ENCODE results near the gene NFAM1.

Gene NFAM1

DNA sequence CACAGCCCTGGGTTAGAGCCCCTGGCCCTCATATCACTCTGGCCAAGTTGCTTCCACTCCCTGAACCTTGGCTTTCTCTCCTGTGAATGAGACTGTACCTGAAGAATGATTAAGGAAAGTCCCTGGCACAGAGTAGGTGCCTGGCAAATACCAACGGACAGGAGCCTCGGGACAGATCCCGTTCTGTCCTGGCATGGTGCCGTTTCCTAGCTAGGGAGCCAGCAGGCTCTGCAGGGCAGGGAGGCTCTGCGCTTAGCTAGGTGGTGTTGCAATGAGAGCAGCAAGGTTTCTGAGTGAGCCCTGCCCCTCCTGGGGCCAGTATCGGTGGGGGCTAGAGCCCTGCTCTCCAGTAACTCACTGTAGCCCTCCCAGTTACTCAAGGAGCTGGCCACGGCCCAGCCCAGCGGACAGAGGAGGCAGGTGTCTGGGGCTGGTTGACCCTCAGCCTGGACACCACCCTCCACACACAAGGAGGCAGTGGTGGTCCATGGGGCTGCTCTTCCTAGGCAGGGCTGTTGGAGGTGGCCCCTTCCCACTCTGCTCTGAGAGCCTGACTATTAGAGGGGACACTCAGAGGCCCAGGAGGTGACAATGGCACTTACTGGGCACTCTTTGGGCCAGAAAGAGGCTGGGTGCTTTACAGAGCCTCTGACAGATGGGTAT lies 74.4 kb downstream of the NFAM1 start:
- no peak for DNase-seq

DNA sequence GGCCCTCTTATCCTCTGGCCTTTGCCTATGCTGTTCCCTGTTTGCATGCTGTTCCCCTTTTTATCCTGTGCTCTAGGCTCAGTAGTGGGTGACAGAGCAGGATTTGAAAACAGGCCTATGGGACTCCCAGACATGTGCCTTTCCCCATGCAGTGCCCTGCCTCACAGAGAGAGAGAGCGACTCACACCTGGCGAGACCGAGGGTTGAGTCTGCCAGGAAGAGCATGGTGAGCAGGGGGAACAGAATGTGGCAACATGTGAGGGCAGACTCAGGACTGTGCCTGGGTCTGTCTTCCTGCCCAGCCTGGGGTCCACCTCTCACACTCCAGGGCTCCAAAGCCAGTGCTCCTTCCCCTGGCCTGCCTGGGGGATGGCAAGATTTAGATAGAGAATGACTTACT lies 75.0 kb downstream of the NFAM1 start:
- no peak for DNase-seq

DNA sequence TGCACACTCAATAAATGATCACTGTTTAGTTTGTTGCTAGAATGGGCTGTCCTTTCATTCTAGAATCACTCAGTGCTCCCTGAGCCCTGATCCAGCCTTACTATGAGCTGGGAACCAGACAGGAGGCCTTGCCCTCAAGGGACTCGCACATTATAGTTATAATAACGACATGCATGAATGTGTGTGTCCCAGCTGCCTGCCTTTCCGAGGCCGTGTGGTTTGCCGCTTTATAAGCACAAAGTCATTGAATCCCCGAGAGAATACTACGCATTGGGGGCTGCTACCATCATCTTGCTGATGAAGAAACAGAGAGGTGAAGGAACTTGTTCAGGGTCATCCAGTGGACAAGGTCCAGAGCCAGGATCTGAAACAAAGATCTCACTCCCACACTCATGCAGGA lies 75.7 kb downstream of the NFAM1 start:
- DNase-seq = no peak

DNA sequence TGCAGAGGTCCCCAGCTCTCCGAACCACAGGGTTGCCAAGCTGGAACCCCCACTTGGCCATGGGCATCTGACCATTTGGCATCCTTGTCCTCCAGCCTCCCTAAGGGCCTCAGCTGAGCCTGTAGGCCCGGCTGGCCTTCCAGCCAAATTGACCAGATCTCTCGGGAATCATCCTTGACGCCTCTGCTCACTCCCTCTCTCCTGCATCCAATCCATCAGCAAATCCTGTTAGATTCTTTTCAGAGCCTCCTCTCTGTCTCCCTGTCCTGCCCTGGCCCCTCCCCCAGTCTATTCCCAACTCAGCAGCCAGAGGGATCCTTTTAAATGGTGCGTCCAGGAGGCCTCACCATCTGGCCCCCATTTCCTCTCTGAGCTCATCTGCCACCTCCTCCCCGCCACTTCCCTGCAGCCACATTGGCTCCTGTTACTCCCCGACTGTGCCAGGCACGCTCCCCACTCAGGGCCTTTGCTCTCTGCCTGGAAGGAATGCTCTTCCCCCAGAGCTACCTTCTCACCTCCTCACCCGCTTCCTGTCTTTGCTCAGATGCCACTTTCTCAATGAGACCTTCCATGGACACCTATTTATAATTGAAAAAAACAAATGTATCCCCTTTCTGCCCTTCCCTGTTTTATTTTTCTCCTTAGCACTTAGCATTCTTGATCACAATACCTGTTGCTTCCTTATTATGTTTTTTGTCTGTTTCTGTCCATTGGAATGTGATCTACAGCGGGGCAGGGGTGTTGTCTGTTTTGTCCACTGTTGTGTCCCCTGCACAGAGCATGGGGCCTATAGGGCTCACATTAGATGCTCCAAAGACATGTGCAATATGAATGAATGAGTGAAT lies 78.1 kb downstream of the NFAM1 start:
- DNase-seq = peak; percentile 27 to 60

DNA sequence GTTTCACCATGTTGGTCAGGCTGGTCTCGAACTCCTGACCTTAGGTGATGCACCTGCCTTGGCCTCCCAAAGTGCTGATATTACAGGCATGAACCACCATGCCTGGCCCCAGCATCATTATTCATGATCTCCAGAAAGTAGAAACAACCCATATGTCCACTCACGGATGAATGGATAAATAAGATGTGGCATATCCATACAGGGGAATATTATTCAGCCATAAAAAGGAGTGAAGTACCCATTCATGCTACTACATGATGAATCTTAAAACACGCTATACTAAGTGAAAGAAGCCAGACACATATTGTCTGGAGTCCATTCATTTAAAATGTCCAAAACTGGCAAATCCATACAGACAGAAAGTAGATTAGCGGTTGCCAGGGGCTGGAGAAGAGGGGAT lies 81.8 kb downstream of the NFAM1 start:
- DNase-seq = no peak

DNA sequence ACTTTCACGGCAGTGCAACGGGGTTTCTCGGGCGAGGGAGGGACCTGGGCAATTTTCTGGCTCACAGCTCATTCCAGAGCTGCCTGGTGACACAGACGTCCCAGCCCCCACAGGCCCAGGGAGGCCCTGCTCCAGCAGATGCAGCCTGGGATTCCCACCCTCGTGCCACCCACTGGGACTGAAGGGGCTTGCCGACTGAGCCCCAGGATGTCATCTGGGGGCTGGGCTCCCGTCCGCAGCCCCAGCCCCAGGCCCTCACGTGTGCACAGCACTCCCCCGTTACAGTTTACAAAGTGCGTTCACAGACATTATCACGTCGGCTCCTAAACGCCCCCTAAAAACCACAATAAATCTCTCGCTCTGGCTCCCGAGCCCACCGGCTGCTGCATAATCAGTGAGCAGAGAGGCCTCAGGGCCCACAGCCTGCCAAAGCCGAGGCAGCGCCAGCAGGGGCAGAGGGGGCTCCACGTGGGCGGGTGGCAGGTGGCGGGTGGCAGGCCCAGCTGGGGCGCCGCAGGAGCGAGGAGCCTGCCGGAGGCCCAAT lies 84.8 kb downstream of the NFAM1 start:
- no peak for DNase-seq

DNA sequence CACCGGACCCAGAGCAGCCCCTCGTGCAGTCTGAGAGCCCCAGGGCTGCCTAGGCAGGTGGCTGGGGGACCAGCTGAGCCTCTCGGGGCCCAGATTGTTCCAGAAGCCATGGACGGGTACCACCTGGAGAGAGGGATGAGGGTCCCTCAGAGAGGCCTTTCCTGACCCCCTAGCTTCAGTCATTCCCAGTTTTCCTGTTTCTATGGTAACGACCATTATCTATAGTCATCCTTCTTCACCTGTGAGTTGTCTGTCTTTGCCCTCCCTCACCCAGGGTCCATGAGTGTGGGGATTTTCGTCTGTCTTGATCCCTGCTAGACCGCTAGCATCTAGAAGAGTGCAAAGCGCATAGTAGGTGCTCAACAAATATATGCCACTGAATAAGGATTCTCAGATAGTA lies 85.5 kb downstream of the NFAM1 start:
- DNase-seq = no peak

DNA sequence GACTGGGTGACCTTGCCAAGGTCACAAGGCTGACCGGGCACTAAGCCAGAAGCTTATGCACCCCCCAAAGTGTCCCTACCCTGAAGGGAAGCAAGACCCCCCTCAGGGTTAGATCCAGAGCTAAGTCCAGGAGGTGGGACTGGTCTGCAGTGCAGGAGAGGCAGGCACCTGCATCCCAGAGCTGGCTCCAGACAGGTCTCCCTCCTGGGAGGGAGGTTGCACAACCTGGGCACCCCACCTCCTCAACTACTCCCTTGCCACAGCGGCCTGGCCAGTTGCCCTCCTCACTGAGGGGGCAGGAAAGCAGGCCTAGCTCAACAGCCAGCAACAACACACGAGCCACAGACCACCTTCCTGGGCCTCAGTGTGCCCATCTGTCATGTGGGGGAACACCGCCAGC lies 86.7 kb downstream of the NFAM1 start:
- DNase-seq = no peak

DNA sequence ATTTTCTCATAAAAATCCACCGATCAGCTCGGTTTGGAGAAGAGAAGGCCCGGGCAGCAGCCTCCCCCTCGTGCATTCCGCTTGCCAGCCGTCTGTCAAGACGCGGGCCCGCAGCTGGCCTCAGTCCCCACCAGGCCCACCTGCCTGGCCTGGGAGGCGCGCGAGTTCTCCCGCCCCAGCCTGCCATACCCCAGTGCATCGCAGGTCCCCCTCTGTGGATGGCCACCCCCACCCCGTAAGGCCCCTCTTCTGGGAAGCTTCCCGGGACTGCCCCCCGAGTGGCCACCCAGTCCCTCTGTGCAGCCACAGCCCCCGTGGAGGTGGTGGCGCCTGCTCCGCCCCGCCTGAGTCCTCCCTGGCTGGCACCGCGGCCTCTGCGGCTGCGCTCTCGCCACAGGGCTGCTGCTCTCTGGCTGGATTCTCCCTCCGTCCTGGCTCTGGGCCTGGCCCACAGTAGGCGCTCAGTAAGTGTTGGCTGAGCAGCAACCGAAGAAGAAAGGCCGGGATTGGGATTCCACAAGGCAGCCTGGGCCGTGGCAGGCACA lies 87.8 kb downstream of the NFAM1 start:
- DNase-seq = peak in 1 of 2 experiments; percentile 4

DNA sequence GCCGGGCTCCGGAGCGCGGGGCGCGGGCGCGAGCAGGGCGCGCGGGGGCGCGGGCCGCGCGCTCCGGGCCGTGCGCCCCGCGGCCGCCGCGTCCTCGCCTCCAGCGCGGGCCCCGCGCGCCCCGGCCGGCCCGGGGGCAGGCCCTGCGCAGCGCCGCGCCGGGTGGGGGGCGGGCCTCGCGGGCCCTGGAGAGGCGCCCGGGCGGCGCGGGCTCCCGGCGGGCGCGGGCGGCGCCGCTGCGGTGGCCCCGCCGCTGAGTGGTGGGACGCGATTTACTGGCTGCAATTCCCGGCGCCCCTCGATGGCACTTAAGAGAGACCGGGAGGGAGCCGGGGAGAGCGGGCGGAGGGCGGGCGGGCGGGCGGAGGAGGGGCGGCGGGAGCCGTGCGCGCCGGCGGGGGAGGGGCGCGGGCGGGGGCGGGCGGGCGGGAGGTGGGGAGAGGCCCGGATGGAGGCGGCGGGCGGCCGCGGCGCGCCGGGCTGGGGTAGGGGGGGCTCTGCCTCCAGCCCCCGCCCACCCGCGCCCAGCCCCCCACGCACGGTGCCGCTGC lies 88.6 kb downstream of the NFAM1 start:
- peak; percentile 31 to 56 for DNase-seq

DNA sequence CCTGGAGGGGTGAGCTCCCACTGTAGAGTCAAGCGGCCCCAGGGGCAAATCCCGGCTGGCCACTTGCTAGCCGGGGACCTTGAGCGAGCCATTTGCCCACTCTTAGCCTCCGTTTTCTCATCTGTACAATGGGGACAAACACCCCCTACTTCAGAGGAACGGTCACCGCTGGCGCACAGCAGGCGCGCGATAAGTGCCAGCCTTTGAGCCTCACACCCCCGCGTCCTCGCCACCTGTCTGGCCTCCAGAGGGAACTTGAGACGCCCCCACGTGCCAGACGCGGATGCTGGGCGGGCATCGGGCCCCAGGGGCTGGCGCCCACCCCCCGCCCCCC lies 89.1 kb downstream of the NFAM1 start:
- peak in 1 of 2 experiments; percentile 53 for DNase-seq

DNA sequence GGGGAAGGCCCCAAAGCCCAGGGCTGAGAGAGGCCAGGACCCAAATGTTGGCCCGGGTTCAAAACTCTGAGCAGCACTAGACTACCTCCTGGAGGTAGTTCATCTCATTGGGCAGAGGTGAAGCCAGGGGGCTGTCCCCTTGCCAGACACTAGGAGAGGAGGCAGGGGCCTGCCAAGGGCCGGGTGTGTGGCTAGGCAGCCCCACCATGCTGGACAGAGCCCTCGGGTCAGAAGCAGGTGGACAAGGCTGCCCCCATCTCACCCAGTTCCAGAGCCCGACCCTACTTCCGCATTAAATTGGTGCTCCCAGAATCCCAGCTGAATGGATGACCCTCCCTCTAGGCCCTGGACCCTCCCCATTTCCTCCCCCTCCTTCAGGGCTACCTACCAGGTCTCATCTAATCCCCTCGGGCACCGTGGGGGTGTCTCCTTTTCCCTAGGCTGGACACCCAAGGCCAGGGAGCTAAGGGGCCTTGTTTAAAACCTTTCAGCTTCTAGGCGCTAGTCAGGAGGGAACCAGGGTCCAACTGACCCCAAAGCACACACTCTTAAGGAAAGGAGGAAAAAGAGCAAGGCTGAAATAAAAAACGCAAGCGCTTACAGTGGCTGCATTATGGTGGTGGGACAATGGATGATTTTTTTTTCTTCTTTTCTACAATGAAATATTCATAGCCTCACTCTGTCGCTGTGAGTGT lies 89.6 kb downstream of the NFAM1 start:
- DNase-seq = no peak

DNA sequence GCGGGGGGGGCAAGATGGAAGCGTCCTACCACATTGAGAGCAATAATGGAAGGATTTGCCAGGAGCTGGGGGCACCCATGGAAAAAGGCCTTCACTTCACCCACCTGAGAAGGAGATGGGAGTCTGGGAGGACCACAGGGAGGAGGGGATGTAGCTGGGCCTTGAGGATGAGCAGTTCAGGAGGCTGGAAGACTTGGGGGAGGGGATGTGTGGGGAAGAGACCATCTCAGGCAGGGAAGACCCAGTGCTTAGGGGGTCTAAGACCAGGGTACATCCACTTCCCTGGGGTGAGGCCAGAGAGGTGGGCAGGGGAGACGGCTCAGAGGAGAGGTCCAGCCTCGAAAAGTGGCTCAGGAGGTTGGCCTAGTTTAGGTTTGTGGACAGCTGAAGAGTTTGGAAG lies 90.4 kb downstream of the NFAM1 start:
- no peak for DNase-seq

DNA sequence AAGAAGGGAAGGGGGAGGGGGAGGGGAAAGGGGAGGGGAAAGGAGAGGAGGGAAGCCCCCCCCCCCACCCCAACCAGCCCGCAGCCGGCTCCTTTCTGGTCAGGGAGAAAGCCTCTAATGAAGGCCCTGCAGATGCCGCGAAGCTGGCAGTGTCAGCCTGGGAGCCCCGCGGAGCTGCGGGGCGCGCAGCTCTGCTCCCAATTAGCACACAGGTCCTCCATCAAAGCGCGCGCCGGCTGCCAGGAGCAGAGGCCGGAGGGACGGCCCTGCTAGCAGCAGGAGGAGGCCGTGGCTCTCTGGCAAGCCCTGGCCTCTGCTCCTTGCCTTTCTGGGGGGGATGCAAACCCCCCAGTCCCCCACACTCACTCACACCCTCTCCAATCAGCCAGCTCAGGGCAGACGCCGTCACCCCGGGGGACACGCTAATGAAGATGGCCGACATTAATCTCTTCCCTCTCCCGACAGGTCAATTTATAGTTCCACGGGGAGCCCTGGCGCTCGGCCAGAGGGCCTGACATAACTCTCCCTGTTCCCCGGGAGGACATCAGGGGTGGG lies 91.3 kb downstream of the NFAM1 start:
- DNase-seq = peak; percentile 40 to 81

DNA sequence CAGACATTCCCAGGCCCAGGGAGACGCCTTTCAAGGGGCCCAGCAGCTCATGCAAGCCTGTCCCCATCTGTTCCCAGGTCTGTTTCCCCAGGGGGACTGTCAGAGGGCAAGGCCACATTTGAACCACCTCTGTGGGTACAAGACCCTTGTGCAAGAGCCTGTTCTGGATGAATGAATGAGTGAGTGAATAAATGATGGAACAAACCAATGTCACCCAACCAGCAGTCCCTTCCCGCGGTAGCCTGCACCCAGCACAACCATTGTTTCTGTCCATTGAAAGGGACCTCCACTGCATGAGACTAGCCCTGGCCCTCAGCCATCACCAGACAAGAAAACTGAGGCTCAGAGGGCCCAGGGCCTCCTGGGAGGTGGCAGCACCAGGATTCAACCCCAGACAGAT lies 92.1 kb downstream of the NFAM1 start:
- no peak for DNase-seq

DNA sequence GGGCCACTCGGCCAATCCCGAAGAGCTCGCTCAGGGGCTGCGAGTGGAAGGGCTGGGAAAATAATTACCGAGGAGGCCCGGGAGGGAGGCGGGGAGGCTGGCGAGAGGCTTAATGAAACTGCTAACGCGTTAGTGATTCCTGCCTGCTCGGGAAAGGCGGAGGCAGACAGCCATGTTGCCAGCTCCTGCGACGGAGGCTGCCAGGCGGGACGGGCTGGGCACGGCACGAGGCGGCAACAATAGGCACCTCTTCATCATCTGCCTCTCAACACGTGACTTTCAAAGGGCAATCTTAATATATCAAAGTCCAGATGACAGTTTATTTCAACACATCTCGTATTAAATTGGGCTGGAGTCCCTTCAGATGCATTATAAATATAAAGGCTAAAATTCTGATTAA lies 93.7 kb downstream of the NFAM1 start:
- DNase-seq = no peak

DNA sequence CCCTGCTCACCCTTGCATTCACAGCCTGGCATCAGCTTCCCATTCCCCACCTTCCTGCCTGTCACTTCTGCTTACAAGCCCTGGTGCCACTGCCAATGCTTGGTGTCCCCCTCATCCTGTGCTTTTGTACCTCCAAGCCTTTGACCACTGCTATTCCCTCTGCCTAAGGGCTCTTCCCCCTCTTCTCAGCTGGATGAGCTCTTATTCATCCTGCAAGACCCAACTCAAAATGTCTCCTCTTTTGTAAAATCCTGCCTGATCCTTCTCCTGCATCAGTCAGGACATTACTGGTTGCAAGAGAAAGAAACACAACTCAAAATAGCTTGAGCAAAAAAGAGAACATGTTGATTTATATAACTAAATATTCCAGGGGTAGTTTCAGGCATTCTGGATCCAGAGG lies 94.8 kb downstream of the NFAM1 start:
- no peak for DNase-seq

DNA sequence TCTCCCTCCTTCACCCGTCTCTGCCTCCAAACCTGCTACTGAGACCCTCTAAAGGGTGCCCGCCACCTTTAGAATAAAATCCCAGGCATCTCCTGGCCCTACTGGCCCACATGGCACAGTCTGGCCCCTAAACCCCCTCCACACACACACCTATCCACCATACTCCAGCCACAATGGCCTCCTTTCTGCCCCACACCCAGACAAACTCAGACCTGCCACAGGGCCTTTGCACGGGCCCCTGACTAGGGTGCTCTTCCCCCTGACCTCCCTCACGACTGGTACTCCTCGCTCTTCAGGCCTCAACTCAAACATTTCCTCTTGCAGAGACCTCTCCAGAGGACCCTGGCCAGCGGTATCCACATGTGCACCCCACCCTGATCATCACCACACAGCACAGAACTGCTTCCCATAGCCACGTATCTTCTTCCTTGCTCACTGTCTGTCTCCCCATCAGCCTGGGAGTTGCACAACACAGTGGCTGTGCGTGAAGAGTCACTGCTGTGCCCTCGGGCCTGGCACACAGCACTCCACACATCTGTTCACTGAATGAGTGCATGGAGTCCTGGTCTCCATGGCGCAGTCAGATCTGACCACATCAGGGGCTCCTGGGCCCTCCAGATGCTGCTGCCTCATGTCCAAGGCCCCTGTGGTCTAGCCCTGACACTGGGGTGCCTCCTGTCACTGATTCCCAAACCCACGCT lies 95.5 kb downstream of the NFAM1 start:
- DNase-seq = no peak

DNA sequence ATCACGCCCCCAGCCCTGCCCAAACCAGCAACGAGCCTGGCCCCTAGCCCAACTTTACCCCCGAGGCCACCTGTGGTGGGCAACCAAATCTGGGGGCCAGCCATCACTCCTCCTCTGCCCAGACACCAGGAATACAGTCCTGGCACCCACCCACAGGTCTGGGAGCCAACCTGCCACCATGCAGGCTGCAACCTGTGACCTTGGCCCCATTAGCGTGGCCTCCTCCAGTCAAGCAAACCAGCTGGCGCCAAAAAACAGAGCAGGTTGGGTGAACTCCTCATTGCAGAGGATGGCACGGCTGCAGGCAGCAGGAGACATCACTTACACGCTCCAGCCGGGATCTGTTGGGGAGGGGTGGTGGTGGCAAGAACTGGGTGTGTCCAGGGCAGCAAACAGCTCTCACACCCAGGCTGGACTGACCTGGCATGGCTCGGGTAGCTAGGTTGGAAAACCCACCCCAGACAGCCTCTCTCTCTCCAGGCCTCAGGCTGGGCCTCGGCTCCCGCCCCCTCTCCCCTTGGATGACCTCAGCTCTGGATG lies 96.3 kb downstream of the NFAM1 start:
- no peak for DNase-seq

DNA sequence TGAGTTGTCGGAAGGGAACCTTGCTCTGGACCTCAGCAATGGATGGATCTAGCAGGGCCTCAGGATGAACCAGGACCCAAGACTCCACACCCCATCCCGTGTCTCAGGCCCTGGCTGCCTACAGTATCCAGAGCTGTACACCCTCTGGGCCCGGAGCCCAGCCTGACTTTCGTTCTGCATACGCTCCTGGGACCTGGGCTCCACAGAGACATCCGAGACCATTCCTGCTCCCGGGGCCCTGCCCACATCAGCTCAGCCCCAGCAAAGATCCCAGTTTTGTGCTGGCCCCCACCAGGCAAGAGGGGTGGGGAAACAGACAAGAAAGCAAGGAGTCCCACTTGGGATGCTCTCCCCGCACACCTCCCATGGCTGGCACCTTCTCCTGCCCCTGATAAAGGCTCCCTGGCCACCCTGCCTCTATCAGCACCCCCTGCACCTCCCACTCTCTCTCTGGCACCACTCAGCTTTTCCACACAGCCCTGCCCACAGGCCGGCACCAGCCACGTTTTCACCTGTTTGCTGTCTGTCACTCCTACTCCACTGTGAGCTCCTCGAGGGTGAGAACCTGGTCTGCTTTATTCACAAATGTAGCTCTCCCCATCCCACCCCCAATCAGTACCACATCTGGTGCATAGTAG lies 97.2 kb downstream of the NFAM1 start:
- no peak for DNase-seq

DNA sequence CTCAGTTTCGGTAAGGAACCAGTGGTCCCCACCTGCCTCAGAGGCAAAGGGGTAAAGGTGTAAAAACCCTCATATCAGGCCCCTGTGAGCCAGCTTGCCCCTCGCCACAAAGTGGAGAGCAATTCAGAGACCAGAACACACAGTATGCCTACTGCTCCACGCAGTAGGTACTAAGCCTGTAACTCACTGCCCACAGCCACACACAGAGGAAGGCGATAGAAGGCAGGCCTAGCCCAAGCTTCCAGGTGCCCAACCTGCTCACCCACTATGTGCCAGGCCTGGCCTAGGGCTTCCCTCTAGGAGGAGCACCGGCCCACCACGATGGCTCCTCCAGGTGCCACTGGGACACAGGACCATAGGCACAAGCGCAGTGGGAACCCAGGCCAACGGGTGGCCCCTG lies 98.7 kb downstream of the NFAM1 start:
- DNase-seq = no peak

Measured in NCI-H2081 (cell line).